Colonic mucosa (tissue), 4 donors: ENCODE measurements around the gene ALDH1A3. TPM values are rescaled to one million over a fixed set of nuclear protein-coding genes. Genes with fewer than 3 reads are reported as not detected.

Experiments used
- DNase-seq: peaks from one replicate; pipeline ENCODE4 v3.0.0-alpha.2; 2020
- H3K27ac ChIP-seq: fragments of 200-600 bp; one replicate; pipeline ENCODE4 v1.8.0; 2021
- H3K27me3 ChIP-seq: fragments of 200-600 bp; one replicate; pipeline ENCODE4 v1.8.0; 2021
- H3K36me3 ChIP-seq: fragments of 200-600 bp; one replicate; pipeline ENCODE4 v1.8.0; 2021
- H3K4me1 ChIP-seq: fragments of 200-600 bp; one replicate; pipeline ENCODE4 v1.8.0; 2021; ENCODE audit warnings: mild to moderate bottlenecking
- H3K4me3 ChIP-seq: fragments of 200-600 bp; one replicate; pipeline ENCODE4 v1.8.0; 2021
- H3K9ac ChIP-seq, 2 donors: one replicate each; pipeline ENCODE4 v1.7.0; 2013; ENCODE audit warnings: control low read depth in 2 of 2, low read depth in 2 of 2, low read length in 2 of 2
- H3K9me3 ChIP-seq: fragments of 200-600 bp; one replicate; pipeline ENCODE4 v1.8.0; 2021
- intact Hi-C: fragments of 100-400 bp; cut with DNase I; formaldehyde crosslinking; loops from one replicate; pipeline ENCODE4 v1.14.1; 2022
- total RNA-seq, 2 donors: library from RNA; stranded (reverse); fragmentation: NEBNext Ultra II Directional in 1 of 2; extraction: Animal tissue kit (Norgen Biotek cat#: 25700) in 1 of 2; gene quantifications; one replicate each; pipeline ENCODE4 v1.2.1, GENCODE V29; 2021
- TF ChIP-seq, protein P1 (sequence below): fragments of 200-600 bp; IDR thresholded peaks from one replicate; pipeline ENCODE4 v1.8.0; 2022; ENCODE audit warnings: antibody characterized with exemption, mild to moderate bottlenecking
- donor health status: healthy.
- donor health status: DM: no; HTN: no; CAD: no.
- donor health status: DM: no; HTN: no; CAD: no.

Gene ALDH1A3
- total RNA-seq, result 1 to 10 TPM; 3.8 to 7.4 TPM

- H3K36me3 ChIP-seq, result no peaks in the 10 kb centered on the region
- H3K9ac ChIP-seq, result peak within 1 kb of the TSS in 1 of 2 donors; percentile 24
- peak within 1 kb of the TSS; percentile 42 for H3K4me3 ChIP-seq
- no peak for DNase-seq
- intact Hi-C loops, result no loop called here
- no peaks in the 10 kb centered on the region for H3K9me3 ChIP-seq
- no peaks in the 10 kb centered on the region for H3K4me1 ChIP-seq
- TF ChIP-seq, protein P1, sequence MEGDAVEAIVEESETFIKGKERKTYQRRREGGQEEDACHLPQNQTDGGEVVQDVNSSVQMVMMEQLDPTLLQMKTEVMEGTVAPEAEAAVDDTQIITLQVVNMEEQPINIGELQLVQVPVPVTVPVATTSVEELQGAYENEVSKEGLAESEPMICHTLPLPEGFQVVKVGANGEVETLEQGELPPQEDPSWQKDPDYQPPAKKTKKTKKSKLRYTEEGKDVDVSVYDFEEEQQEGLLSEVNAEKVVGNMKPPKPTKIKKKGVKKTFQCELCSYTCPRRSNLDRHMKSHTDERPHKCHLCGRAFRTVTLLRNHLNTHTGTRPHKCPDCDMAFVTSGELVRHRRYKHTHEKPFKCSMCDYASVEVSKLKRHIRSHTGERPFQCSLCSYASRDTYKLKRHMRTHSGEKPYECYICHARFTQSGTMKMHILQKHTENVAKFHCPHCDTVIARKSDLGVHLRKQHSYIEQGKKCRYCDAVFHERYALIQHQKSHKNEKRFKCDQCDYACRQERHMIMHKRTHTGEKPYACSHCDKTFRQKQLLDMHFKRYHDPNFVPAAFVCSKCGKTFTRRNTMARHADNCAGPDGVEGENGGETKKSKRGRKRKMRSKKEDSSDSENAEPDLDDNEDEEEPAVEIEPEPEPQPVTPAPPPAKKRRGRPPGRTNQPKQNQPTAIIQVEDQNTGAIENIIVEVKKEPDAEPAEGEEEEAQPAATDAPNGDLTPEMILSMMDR, result no peak
- H3K27me3 ChIP-seq, result peaks cover 31% of the 10 kb centered on the region
- no peak within 1 kb of the TSS for H3K27ac ChIP-seq
These were observed at the start of gene ALDH1A3 for GRCh38 chr15:100879464-100880138. Gene ALDH1A3 (plus strand): TSS chr15:100879831. CDS start chr15:100879908, 77 bp downstream.

GRCh38 chr15:100831467-100831866 is 48.2 kb upstream of the ALDH1A3 start:
- H3K4me1 ChIP-seq, result no peaks in the 10 kb centered on the region
- intact Hi-C loops, result no loop called here
- no peak overlapping the region for H3K27ac ChIP-seq
- no peak for DNase-seq
- H3K27me3 ChIP-seq, result no peaks in the 10 kb centered on the region
- TF ChIP-seq, protein P1, result no peak
- H3K36me3 ChIP-seq, result no peaks in the 10 kb centered on the region
- no peaks in the 10 kb centered on the region for H3K9me3 ChIP-seq
- H3K4me3 ChIP-seq, result no peak overlapping the region
- H3K9ac ChIP-seq, result no peak overlapping the region

- H3K27ac ChIP-seq, result no peak overlapping the region
- no peak for DNase-seq
These were observed 47.3 kb upstream of the ALDH1A3 start for GRCh38 chr15:100832149-100832942.

DNA sequence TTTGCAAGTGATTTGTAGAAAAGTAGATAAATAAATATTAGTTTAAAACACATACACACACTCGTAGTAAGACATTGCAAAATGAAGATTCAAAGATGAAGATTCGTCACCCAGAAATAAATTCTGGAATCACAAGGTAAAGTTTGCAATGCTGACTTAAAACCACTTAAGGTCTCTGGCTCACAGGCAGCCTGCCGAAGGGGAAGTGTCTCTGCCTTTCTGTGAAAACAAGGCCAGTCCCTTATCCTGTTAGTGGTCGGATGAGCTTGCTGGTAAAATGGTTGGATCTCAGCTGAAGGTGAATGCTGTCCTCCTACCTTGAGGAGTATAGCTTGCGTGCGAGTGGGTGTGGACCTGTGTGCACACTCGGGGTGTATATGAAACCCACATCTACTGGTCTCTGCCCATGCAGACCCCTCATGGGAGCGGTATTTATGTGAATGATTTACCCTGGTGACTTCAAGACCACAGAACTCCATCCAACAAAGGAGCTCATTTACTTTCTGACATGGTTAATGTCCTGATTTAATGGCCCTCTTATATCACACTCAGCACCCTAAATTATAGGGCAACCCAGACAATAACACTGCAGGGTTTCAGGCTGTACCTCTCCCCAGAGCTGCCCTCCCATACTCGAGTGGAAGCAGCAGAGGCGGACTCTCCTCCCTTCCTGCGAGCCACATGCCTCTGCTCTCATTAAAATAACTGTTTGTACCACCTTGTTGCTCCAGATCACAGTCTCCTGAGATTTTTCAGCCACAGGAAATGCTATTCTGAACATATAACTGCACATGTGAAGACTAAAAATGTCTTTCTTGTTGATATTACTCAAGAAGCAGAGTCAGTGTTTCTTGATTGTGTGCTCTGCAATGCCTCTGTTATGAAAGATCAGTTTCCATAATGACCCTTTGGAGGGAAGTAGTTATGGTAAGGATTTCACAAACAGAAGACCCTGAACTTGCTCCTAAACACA is 45.9 kb upstream of the ALDH1A3 start:
- Histone ChIP-seq H3K27ac (no peak overlapping the region), H3K4me3 (no peak overlapping the region), H3K9ac (no peak overlapping the region), H3K36me3 (no peaks in the 10 kb centered on the region), H3K27me3 (no peaks in the 10 kb centered on the region), H3K4me1 (no peaks in the 10 kb centered on the region), H3K9me3 (no peaks in the 10 kb centered on the region)
- DNase-seq, result no peak
- intact Hi-C loops, result no loop called here
- TF ChIP-seq, protein P1, result no peak

More at GRCh38 chr15:100832149-100832942, 47.3 kb upstream of the ALDH1A3 start:
- Histone ChIP-seq H3K36me3 (no peaks in the 10 kb centered on the region), H3K9me3 (no peaks in the 10 kb centered on the region), H3K9ac (no peak overlapping the region), H3K27me3 (no peaks in the 10 kb centered on the region), H3K4me1 (no peaks in the 10 kb centered on the region), H3K4me3 (no peak overlapping the region)
- intact Hi-C loops, result no loop called here
- TF ChIP-seq, protein P1, result no peak

DNA sequence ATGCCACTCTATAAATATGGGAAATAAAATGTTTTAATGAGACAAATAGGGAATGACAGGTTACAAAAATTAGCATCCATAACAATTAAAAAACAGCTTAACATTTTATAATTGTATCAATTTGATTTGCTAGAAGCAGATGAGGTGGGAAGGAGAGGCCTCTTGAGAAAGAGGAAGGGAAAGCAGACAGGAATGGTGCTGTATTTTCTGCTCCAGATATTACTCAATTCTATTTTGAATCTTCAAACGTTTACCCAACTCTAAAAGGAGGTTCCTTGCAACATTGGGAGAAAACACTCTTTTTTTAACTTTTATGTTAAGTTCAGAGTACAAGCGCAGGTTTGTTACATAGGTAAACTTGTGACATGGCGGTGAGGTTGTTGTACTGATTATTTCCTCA is 44.9 kb upstream of the ALDH1A3 start:
- Histone ChIP-seq H3K9me3 (no peaks in the 10 kb centered on the region), H3K36me3 (no peaks in the 10 kb centered on the region), H3K9ac (no peak overlapping the region), H3K4me1 (no peaks in the 10 kb centered on the region), H3K4me3 (no peak overlapping the region), H3K27ac (no peak overlapping the region), H3K27me3 (no peaks in the 10 kb centered on the region)
- TF ChIP-seq, protein P1, result no peak
- intact Hi-C loops, result no loop called here
- no peak for DNase-seq
